SH-SY5Y (cell line): ENCODE results near the gene NR1D2.

Experiments used
- GATA2 ChIP-seq: IDR thresholded peaks from 2 replicates; pipeline ENCODE4 v1.6.1; 2011; ENCODE audit warnings: mild to moderate bottlenecking, low read depth, low read length
- GATA3 ChIP-seq: IDR thresholded peaks from 2 replicates; pipeline ENCODE4 v1.6.1; 2011; ENCODE audit warnings: low read depth, mild to moderate bottlenecking, low read length, moderate library complexity

- no peak for TF ChIP-seq GATA3
- TF ChIP-seq GATA2: no peak
Measured at GRCh38 chr3:23949784-23950183, 4.7 kb downstream of the NR1D2 start.
